DMS79 treated with DMSO at 0.1 percent for 48 hours (cell line): ENCODE measurements around the gene GABBR2.
"Not testable (repeated sequence)": the region's sequence is repeated elsewhere in the genome, so short reads cannot be mapped to it uniquely, and the experiment has no call there.

ENCODE experiments used
- DNase-seq: peaks from one replicate; lab custom pipeline; 2025; lab: John Stamatoyannopoulos, UW

Gene GABBR2

DNA sequence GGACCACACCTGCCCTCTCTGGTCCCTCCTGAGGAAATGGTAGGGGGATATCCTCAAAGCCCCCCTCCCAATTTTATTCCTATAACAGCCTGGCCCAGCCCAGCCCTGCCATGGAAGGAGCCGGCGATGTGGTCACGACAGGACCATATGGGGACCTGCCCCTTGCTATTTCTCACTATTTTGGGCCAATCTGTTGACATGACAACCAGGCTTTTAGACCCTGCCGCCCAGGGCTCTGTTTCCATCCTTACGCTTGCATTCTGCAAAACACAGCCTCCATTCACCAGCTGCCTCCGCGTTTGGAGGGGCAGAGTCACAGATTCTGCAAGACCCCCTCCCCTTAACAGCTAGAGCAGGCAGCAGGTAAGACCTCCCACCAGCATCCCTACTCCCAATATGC is 112.2 kb downstream of the GABBR2 start:
- DNase-seq, result no peak

DNA sequence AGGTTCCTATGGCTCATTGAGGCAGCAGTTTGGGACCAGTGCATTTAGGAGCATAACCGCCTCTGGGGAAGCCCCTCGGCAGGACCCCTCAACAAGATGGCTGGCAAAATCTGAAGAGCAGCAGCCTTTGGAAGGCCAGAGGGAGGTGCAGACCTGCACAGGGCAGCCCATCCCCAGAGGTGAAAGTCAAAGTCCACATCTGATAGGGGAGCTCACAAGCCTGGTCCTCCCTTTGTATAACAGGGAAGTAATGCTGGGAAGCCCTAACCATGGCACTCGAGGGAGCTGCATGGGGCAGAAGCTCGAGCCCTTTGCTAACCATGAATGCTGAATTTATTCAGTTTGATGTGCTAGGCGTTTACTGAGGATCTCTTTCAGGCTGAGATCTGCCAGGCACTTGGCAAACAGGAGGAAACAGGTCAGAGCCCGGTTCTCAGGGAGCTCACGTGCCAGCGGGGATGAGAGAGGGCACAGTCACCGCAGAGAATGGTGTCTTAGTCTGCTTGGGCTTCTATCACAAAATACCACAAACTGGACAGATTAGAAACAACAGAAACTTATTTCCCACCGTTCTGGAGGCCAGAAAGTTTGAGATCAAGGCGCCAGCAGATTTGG is 114.1 kb downstream of the GABBR2 start:
- no peak for DNase-seq

DNA sequence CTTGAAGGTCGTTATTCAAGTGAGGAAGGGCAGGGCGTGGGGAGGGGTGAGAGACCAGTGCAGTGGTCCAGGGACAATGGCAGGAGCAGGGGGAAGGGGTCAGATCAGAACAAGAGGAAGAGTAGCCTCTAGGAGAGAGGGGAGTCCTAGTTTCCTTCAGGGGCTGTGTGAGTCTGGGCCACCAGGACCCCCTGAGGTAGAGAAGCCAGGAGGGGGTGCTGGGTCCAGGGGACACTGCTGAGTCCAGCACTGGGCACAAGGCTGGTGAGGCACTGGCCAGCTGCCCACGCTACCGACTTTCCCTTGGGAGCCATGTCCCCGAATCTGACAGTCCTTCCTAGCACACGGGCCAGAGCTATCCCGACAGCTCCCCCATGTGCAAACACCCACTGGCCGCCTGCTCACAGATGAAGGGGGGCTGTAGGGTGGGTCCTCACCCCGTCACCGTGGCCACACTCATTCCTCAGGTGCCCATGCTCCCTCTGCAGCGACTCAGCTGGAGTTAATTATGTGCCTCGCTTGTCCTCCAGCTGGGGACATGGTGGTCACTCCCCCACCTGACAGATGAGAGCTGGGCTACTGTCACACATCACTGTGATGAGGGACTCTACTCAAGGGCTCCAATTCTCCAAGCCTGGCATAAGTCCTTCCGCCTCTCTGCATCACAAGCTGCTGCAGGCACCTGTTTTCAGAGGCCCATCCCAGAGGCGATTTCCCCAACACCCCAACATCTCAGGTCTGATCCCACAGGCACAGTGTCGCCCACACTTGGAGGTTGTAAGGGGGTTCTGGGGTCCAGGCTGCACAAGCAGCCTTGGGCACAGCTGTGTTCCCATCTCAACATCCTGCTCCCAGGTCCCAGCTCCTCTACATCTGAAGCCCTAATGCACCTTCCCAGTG is 115.1 kb downstream of the GABBR2 start:
- no peak for DNase-seq

DNA sequence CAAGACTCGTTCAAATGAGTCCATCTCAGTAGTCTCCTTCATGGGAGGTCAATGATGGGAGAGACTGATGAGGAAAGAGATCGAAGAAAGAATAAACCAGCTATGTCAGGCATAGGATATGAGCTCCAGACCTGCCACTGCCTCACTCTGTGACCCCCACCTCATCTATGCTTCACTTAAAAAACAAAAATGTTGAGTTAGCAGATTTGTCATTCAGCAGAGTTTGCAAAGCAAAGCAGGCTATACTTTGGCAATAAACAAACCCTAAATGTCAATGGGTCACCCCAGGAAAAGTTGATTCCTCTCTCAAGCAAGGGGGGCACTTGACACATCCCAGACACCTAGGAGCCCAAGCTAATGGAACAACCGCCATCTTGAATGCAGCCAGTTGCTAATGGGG is 117.0 kb downstream of the GABBR2 start:
- DNase-seq, result no peak

DNA sequence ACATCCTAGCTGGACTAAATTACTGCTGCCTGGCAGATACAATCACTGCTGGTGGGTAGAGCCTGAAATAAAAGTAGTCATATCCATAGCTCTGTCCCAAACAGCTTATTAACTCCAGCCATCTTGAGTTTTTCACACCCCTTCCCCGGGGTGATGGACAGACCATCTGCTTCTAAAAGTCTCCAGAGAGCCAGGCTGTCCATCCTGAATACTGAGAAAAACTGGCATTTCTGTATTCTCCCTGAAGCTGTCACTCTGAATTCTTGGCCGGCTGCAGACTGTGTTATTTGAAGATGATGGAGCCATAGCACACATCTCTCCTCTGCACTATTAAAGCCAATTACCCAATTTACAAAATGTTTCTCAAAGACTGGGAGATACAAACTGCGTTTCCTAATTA is 118.6 kb downstream of the GABBR2 start:
- DNase-seq, result no peak

DNA sequence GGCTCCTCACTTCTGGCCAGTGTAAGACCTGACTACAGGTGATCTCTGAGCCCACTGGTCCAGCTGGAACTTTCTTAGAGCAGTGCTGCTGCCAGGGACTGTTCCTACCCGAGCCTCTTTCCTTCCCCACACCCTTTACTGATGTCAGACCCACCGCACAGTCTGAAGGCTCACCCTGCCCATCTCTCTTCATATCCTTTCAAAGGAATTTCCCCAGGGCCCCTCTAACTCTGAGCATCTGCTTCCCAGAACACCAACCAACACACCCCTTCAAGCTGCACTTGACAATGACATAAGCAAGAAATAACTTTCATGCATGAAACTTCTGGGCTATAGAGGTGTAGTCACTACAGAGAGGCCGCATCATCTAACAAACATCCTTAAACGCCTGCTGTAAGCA is 119.6 kb downstream of the GABBR2 start:
- DNase-seq, result no peak

DNA sequence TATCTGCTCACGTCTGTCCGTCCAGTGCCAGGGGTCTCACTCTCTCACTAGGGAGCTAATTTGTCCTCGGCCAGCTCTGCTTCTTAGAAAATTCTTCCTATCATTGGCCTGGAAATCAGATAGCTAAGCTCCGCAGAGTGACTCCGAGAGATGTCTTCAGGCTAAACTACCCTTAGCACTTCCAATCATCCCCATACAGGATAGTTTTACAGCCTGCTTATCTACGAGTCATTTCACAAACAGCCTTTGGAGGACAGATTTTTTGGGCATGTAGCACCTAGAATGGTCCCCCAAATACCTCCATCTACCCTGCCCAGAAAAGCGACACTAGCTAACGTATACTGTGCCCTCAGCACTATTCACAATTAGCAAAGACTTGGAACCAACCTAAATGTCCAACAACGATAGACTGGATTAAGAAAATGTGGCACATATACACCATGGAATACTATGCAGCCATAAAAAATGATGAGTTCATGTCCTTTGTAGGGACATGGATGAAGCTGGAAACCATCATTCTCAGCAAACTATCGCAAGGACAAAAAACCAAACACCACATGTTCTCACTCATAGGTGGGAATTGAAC is 123.8 kb downstream of the GABBR2 start:
- not testable (repeated sequence) for DNase-seq

DNA sequence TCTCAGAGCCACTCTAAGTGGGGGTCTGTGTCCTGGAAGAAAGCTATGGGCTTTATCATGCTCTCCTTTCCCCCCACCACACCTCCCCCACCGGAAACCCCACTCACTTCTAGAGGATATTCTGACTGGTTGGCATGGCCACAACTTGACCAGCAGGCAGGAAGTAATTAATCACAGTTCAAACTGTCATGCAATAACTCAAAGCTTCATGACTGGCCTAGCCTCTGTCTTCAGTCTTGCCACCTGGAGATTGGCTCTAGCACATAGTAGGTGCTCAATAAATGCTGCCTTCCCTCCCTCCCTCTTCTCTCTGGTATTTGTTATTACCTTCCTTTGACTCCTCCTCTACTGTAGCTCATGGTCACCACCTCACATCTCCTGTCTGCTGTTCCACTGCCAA is 124.7 kb downstream of the GABBR2 start:
- no peak for DNase-seq

DNA sequence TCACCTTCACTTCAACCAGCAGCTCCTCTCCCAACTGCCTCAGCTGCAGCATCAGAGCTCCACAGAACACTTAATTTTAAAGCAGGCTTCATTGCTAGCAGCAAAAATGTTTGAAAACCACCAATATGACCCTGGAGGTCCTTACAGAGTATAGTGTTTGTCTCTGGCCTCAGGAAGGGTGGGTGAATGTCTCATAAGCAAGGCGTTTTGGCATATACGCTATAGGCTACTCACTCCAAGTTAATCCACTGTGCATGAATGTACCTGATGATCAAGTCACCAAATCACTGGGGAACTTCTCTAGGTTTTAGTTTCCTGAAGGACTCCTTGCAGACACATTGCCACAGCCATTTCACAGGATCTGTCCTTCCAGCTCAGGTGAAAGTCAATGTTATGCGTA is 125.3 kb downstream of the GABBR2 start:
- no peak for DNase-seq

DNA sequence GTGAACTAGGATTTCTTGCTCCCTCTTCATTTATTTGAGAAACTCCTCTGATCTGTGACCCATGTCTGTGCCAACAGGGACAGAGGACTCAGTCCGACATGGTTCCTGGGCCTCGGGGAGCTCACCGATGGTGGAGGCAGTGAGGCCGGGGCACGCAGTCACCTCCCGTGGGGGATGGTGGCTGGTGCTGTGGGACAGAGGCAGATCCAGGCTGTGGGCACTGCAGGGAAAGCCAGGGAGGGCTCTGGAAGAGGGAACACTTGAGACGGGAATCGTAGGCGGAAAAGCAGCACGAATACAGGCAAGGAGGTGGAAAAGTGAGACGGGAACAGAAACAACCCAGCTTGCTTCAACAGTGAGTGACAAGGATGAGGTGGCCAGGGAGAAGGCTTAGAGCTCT is 127.8 kb downstream of the GABBR2 start:
- no peak for DNase-seq

DNA sequence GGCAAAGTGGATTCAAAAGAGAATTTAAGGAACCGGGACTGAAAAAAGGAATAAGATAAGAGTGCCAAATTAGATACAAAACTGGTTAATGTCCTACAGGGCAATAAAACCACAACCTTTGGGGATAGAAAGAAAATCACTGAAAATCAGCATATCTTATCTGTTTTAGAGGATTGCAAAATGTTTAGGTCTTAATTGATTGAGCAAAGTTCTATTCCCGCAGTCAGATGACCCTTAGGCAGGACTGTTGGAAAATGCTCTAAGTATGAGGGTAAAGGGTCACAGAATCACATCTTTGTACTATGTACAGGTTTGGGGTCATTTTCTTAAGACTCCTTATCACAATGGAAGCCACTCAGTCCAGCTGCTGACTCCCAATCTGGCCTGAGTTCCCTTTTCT is 129.0 kb downstream of the GABBR2 start:
- no peak for DNase-seq

DNA sequence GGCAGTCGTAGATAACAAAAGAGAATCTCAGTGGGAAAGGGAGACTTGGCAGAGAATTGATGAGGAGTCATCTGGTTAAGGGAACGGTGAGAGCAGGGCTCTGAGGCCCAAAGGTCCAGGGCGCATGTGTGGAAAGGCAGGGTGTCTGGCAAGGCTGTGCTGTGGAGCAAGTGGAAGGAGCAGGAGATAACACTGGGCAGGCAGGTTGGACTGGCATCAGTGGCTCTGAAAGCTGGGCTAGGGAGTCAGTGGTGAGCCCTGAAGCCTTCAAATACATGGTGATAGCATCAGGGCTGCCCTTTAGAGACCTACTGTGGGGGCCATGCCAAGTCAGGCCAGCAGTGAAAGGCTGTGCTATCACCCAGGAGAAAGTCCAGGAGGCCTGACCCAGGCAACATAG is 131.3 kb downstream of the GABBR2 start:
- DNase-seq, result no peak

DNA sequence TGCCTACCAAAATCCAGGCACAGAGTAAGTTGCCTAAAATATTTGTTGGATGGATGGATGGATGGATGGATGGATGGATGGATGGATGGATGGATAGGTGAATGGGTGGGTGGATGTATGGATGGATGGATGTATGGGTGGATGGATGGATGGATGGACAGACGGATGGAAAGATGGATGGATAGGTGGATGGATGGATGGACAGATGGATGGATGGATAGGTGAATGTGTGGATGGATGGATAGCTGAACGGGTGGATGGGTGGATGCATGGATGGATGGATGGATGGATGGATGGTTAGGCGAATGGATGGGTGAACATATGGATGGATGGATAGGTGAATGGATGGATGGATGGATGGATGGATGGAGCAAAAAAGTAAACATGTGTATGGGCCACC is 131.9 kb downstream of the GABBR2 start:
- no peak for DNase-seq

DNA sequence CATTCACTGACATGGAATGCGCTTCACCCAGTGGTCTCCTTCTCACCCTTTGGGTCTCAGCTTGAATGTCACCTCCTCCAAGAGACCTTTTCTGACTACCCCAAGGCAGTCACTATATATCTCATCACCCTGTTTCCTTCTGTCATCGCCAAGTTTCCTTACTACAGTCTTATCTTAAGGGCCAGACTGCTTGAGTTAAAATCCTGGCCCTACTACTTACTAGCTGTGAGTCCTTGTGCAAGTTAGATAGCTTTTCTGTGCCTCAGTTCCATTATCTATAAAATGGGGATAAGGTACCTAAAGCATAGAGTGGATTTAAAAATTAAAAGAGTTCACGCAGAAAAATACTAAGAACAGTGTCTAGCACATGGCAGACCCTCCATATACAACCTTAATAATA is 132.4 kb downstream of the GABBR2 start:
- no peak for DNase-seq

DNA sequence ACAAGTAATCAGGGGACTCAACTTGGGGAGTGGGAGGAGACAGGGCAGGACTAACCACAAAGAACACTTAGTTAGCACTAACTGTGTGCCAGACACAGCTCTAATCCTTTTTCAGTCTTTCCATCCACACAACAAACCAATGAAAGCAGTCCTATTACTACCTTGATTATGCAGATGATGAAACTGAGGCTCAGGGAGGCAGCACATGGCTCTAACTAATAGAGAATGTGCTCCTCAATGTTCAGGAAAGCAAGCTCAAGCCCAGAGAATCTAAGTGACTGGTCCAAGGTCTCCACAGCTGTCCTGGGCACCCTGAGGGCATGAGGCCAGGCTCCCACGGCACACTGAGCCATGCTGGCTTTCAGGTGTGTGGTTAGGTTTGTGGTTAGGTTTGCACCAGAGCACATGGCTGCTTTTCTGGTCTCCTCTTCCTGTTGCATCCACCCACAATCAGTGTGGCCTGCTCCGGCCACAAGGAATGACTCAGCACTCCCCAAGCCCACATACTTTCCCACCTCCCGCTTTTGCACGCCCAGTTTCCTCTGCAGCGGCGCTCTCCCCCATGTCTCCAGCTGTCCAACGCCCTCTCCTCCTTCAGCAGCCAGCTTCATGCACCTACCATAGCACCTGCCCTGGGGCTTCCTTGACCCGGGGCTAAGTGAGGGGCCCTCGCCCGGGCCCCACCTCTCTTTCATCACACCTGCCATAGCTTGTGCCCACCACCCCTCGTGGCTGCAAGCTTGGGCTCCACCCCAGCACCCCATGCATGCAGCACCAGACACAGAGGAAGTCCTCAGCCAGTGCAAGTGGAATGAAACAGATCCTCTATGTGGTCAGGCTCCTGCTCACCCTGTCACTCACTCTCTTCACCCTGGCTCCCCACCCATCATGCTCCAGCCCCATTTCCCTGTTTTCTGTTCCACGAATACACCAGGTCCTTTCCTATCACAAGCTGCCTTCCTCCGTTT is 133.1 kb downstream of the GABBR2 start:
- no peak for DNase-seq

DNA sequence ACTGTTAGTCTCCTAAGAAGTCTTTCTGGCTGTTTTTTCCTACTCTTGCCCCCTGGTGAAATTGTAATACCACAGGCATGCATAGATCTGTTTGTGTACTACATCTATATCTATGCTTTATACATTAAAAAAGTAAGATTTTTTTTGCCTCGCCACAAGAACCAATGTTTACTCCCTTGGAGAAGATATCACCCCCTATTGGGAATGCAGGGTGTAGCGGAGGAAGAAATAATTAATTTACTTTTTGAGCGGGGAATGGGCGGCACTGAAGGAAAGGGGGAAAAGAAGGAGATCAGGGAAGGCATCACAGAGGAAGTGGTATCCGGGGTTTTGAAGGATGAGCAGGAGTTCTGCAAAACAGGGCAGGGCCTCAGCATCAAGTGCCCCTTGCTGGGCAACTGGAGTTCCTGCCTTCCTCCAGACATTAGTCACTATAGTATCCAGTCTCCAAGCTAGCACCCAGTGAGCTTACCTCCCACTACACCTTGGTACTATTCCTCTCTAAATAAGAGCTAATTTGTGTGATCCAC is 134.9 kb downstream of the GABBR2 start:
- DNase-seq, result no peak

DNA sequence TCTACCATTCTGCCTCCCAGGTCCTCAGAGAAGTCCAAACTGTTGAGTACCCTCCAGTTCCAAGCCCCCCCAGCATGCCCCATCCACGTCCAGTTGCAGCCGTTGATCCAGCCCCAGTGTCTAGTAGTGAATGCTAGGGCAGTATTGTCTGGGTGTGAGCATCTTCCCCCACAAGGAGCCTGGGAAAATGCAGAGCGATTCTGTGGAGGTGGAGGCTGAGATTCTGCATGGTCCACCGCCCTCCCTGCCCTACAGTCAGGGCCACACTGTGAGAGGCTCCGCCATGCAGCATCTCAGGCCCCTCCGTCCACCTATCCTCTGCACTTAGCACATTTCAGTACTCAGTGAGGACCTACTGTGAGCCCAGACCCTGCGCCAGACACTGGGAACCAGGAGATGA is 135.9 kb downstream of the GABBR2 start:
- no peak for DNase-seq

DNA sequence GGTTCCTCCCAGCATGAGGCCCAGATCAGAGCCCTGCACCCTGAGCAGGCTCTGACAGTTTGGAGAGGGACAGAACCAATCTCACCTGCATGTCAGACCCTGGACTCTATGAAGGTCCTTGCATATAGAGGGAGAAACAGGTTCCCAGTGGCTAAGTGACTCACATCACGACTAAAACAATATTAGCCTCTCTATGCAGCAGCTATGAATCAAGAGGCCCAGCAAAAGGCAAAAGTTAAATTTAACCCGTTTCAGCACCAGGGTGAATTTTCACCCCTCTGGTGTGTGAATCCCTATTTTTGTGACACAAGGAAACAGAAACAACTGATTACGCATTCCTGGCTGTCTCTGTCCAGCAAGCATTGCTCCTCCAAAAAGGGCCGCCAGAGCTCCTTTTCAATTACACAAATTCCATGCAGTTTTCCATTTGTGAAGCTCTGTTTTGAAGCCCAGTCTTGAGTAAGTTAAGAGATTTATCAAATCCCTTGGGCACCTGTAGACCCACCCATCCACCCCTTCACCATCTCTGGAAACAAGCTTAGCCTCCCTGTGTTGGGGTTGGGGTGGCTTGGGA is 136.6 kb downstream of the GABBR2 start:
- DNase-seq, result no peak

DNA sequence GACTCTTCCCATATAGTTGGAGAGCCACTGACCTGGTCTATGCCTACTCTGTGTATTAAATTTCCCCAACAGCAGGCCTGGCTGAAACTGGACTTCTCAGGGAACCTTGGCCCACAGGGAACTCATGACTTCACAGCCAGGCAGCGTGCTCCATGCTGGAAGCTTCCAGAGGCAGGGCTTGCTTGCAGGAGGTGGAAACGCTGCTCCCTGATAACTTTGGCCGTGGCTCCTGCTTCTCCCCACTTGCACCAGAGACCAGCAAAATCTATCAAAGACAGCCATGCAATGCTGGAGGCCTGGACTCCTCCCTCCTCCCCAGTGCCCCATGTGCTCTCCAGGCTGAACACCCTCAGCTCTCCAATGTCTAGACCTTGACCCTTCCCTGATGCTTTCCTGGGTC is 137.1 kb downstream of the GABBR2 start:
- no peak for DNase-seq

DNA sequence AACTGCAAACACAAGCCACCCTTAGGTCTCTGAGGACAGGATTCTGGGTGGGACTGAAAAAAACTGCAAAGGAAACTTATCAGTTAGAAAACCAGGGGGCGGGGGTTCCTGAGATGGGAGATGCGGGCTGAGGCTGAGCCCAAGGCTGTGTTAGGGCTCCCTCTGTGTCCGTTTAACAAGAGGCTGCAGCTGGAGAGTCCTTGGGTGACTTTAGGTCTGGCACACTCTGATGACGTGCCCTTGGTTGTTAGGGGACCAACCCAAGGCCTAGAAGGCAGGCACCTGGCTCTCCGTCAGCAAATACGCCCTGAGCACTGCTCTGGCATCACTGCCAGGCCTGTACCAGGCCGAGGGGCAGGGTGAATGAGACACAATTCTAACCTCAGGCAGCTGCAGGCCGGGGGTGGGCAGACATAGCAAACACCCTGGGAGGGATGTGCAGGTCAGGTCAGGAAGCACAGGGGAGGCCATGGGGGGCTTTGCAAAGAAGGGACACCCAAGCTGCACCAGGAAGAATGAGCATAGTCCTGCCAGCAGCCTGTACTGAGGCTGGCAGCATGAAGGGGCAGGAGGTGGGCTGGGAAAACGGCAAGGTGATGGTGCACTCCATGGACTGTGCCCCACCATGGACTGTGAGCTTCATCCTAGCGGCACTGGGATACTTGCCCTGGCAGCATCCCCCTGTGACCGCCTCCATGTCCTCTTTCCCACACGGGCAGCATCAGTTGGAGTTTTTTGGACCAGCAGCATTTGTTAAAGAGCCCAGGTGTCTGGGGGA is 137.9 kb downstream of the GABBR2 start:
- no peak for DNase-seq

DNA sequence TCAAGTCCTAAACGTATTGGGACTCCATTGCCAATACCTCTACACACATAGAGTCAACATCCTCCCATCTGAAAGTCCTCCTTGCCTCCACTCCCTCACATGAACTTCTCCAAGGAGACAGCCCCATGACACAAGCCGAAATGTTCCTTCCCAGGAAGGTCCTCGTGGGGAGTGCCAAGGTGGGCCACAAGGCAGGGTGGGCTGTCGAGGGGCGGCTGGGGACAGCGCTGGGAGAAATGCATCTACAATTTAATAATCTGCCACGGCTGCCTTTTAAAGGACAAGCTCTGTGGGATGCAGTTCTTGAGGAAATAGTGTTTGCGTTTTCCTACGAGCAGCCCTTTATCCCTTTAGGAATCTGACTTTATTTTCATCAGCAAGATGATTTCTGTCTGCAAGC is 138.7 kb downstream of the GABBR2 start:
- no peak for DNase-seq
